UCSD-AML1 (cell line): ENCODE results near the gene PLAC9.

Experiments used
- DNase-seq: peaks from one replicate; lab custom pipeline; 2025; ENCODE audit not compliant: unreplicated experiment; lab: John Stamatoyannopoulos, UW

PLAC9 gene

DNA sequence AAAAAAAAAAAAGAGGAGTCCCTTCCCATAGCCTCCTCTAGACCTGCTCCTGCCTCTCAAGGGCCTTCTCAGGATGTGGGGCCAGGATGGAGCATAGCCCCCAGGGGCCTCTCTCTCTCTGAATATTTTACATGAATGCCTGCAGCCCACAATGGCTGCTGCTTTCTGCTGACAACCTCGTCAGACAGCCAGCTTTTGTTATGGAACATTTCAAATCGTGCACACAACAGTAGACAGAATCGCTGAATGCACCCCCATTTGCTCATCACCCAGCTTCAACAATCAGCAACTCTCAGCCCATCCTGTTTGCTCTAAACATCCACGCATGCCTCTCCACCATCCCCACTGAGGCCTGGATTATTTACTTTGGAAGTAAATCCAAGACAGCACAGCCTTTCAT lies 5.4 kb downstream of the PLAC9 start:
- no peak for DNase-seq

DNA sequence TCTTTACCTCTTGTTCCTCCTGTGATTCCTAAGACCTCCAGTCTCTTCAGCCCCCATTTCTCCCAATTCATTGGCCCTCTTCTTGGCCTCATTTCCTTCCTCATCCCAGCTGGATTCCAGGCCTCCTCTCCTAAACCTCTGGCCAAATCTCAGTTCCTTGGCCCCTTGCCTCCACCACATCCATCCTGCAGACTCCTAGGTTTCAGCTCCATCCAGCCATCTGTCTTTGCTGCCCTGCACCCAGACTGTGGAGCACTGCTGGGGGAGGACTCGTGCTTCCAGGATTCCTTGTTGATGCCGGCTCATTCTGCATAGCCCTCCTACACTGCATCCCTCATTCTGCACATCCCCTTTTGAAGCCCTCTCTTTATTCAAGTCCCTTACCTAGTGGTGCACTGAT lies 6.7 kb downstream of the PLAC9 start:
- no peak for DNase-seq

DNA sequence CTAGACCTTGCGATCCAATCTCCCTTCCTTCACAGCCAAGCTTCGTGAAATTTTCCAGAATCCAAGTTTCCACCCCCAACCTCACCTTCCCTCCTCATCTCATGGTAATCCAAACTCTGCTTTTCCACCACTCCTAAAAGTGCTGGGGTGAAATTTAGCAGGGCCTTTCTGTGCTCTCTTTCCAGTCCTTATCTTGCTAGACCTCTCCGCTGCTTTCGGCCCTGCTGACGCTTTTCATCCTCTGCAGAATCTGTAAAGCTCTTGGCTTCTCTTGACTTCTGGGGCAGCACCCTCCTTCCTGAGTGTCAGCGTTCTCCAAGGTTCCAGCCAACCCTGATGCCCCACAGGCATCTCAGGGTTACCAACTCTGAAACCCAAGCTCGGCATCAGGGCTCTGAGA lies 7.7 kb downstream of the PLAC9 start:
- DNase-seq: no peak

DNA sequence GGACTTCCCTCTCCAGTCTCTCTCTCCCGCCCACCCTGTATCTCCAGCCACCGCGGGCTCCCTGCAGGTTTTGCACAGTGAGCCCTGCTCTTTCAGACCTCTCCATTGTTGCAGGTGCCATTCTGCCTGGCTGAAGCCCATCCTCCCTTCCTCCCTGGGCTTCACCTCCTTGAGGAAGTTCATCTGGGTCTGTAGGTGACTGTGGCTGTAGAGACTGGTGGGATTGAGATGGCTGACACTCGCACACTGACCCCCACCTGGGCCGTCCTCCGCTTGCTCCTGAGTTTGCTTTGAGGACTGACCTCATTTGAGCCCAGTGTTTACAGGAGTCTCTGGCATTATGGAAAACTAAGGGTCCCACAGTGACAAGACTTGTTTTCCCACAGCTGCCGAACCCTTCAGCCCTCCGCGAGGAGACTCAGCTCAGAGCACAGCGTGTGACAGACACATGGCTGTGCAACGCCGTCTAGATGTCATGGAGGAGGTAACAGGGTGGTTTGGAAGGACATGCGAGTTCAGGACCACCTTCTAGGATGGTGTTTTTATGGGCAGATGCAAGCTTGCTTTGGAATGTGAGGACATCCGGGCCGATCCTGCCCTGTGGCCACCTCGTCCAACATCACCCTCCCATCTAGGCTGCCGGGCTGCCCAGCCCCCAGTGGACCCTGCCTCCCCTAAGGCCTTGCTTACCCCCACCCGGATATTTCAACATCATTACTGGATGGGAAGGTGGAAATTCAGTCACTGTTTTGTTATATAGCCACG lies 9.3 kb downstream of the PLAC9 start:
- no peak for DNase-seq

DNA sequence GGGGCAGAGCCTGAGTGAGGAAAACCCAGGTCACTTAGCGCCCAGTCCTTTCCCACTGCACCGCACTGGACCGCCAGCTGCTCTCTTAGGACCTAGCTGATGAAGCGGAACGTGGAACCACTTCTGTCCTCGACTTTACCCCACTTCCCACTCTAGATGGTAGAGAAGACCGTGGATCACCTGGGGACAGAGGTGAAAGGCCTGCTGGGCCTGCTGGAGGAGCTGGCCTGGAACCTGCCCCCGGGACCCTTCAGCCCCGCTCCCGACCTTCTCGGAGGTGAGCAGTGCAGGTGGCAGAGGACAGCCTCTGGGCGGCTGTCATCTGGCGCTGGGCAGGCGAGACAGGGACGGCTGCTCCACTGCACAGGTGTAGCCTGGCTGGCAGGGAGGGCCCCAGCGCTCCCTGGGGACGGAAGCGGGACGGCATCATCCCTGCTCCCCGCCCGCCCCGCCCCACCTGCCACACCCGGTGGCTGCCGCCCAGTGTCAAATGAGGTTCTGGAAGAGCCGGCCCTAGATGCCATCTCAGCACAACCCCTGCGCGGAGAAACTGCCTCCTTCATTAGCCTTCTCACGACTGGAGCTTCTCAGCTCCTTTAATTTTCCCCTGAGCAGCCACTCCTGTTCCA lies 11.7 kb downstream of the PLAC9 start:
- DNase-seq: no peak

DNA sequence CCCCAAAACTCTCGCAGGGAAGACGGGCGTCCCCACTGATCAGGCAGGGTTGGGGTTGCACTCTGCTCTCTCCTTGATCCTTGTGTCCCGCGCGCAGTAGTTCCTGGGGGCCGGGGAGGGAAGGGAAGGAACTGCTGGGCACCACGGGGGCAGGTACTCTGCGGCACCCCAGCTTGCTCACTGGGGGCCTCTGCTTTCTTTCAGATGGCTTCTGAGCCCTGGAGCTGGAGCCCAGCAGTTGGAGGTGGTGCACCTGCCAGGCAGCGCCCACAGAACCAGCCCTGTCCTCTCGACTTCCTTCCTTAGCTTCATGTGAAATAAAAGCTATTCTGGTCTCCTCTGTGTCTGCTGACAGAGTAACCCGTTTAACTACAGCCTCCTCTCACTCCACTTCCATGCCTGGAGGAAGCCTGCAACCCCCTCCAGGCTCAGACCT lies 12.2 kb downstream of the PLAC9 start:
- DNase-seq: peak; percentile 42

DNA sequence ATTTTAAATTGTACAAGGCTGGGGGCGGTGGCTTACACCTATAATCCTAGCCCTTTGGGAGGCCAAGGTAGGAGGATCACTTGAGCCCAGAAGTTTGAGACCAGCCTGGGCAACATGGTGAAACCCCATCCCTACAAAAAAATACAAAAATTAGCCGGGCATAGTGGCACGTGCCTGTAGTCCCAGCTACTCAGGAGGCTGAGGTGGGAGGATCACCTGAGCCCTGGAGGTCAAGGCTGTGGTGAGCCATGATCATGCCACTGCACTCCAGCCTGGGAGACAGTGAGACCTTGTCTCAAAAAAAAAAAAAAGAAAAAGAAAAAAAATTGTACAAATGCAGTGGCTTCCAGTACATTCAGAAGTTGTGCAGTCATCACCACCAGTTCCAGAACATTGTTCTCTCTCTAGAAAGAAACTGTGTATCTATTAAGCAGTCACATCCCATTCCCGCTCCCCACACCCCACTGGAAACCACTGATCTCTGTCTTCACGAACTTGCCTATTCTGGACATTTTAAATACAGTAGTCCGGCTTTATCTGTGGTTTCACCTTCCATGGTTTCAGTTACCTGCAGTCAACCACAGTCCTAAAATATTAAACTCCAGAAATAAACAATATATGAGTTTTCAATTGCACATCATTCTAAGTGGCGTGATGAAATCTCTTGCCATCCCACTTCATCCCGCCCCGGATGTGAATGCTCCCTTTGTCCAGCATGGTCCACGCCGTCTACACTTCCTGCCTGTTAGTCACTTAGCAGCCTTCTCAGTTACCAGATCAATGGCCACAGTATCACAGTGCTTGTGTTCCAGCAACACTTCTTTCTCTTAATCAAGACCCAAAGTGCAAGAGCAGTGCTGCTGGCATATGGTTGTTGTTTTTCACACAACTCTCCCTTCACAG lies 13.1 kb downstream of the PLAC9 start:
- DNase-seq: peak; percentile 31

DNA sequence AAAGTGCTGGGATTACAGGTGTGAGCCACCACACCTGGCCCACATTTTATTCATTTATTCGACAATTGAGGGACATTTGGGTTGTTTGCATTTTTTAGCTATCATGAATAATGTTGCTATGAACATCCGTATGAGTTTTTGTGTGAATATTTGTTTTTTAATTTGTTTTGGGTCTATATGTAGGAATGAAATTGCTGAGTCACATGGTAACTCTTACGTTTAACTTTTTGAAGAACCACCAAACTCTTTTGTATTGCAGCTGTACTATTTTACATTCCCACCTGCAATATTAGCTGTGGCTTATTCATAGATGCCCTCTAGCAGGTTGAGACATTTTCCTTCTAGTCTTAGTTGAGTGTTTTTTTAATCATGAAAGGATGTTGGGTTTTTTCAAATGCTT lies 14.4 kb downstream of the PLAC9 start:
- DNase-seq: no peak

DNA sequence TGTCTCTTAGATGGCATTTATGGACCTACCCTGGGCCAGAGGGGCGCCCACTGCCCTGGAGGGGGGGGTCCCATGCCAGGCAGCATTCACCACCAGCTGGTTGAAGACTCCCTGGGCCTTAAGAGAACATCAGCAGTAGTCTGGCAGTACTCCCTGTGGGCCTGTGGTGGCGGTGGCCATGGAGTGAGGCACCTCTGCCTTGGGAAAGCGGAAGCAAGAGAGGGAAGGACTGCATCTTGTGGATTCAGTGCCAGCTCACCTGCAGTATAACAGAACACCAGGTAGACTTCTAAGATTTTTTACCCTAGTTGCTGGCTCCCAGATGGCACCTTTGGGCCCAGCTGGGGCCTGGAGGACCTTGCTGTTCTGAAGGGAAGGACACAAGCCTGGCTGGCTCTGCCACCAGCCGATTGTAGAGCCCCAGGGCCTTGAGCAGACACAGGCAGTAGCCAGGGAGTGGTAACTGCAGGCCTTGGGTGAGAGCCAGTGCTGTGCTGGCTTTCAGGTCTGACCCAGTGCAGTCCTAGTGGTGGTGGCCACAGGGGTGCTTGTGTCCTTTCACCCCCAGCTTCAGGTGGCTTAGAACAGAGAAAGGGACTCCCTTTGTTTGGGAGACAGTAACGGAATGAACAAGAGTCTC lies 15.8 kb downstream of the PLAC9 start:
- DNase-seq: no peak

DNA sequence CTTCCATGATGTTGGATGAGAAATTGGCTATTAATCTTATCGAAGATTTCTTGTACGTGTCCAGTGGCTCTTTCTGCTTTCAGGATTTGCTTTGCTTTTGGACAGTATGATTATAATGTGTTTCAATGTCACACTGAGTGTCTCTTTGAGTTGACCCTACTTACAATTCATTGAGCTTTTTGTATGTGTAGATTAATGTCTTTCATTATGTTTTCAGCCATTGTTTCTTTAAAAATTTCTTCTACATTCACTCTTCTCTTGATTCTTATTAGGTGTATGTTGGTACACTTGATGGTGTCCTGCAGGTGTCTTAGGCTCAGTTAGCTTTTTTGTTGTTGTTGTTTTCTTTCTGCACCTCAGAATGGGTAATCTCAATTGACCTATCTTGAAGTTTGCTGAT lies 16.6 kb downstream of the PLAC9 start:
- no peak for DNase-seq

DNA sequence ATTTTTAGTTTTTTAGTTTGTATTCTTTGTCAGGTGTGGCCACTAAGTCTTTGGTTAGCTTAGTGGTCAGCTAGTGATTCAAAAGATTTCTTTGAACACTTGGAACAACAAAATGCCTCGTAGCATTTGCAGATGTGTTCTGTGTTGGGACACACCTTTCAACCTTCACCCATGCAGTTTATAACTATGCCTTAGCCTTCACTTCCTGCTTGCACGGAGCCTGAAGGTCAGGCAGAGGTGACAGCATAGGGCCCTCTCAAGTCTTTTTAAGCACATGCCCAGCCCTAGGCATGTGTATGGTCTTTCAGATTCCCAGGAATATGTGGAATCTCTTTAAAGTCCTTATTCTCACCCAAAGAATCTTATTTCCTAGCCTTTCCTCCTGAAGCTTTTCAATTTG lies 17.6 kb downstream of the PLAC9 start:
- DNase-seq: no peak

DNA sequence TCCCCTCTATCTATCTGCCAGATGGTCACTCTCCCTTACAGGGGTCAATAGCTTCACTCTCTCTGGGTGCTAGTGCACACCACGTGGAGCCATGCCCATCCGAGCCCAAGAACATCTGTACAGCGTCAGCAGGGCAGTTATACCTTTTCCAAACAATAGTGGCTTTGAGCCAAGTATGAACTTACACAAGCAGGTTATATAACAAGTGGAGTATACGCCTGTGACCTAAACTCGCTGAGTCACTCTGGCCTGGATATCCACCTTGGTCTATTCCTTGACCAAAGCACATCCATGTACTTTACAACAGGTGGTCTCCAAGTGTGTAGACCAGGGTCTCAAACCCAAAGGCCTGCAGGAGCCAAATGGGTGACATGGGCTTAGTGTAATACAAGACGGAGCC lies 20.3 kb downstream of the PLAC9 start:
- DNase-seq: no peak

DNA sequence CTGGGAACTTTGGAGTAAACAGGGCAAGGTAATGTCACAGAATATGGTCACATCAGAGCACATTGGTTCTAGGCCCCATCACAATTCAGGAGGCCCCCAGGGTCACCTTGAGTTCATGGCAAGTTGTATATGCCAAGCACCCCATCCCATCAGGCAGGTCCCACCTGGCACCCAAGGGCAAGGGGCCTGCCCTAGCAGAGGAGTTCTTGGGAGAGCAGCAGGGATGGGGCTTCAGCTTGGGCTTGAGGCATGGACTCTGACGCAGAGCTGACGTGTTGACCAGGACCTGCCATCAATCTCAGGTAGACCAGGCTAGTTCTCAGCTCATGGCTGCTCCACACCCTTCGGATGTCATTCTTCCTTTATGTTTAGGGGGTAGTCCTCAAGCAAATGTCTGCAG lies 20.9 kb downstream of the PLAC9 start:
- DNase-seq: no peak

DNA sequence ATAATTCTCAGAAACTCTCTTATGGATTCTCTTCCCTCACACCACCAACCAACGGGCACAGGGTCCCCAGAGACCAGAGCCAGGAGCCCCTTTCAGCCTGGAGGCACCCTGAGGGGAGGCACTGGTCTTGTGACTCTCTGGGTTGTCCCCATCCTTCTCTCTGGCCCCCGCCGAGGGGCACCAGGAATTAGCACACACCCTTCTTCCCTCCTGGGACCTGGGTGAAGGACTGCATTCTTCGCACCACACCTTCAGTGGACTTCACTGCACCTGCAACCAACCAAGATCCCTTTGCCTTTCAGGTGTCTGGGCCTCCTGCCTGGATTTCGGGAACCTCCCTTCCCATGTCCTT lies 22.1 kb downstream of the PLAC9 start:
- DNase-seq: no peak

DNA sequence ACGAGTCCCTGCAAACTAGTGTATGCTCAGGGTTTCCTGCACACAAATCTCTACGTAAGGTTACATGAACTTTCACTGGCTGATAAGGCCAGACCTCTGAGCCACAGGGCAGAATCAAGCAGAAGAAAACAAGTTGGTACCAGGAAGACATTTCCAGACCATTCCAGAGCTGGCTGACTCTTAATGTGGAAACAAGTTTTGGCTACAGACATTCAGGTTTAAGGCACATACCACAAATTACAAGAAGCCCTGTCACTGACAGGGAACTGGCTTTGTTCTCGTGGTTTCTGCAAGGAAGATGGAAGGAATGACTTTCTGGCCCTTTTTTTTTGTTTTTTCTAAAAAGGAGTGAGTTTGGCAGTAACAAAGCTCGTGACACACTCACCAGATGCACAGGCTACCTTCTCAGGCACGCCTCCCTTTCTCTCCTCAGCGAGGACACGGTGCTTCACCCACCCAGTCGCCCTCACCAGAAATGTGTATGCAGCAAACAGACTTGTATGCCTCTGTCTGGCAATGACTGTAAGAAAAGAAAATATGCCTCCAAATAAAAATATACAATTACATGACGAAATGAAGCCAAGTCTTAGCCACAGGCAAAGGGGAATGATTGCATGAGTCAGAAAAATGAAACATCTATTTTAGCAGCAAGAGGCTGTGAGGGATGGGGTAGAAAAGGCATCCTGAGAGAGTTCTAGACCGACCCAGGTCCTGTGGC lies 22.6 kb downstream of the PLAC9 start:
- DNase-seq: no peak

DNA sequence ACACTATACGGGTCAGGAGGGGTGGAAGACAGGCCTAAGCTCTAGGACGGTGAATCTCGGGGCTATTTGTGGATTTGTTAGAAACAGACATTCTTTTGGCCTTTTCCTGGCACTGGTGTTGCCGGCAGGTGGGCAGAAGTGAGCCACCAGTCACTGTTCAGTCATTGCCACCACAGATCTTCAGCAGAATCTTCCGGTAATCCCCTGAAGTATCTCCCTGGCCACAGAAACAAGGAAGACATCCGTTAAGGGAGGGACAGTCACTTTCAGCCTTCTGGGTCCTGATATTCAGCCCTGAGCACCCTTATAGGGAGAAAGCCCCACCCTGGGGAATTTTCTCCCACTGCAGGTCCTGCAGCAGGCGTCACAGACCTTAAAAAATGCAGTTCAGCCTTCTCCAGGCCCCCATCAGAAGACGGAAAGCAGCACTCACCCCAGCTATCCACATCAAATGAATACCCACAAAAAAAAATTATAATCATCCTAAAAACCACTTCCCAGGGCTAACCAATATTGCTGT lies 23.2 kb downstream of the PLAC9 start:
- no peak for DNase-seq

DNA sequence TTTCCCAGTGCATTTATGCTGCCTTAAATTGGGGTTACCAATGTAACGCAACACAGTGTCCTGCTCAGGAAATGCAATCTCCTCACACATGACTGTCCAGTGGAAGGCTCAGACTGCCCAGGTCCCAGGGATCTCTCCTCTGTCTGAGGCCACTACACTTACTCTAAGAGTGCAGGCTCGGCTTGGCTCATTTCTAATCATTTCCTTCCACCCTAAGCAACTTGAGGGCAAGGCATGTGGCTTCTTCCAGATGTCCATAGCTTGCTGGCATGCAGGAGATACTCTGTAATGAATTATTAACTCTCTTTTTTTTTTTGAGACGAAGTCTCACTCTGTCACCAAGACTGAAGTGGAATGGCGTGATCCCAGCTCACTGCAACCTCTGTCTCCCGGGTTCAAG lies 23.7 kb downstream of the PLAC9 start:
- no peak for DNase-seq

DNA sequence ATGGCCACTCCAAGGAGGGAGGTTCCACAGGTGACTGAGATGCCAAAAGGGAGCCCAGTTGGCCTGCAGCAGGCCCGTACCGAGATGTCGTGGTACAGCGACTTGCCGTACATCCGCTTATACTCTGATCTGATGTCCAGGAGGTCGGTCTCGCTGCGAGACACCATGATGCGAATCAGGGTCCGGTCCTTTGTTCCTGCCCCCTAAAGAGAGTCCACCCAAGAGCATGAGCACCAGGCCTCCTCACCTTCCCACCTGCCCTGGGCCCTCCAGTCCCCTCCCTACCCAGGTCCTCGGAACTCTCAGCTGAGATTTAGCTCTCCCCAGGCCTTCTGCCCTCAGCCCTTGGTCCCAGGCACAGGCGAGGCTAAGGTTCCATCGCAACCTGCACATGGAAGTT lies 25.0 kb downstream of the PLAC9 start:
- DNase-seq: no peak

DNA sequence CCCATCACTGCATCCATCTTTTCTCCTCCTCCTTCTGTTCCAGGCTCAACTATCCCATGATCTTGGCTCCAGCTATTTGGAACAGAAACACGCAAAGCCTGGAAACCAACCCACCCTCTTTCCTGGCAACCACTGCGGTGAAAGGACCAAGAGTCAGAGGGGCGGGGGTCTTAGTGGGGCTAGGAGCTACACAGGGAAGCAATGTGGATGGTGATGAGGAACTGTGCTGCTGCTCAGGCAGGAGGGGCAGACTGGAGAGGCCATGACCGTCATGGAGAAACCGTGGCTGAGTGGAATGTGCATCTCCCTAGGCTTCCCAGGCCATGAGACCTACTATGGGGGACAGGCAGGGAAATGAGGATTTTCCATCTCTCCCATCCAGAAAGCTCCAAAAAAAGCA lies 25.6 kb downstream of the PLAC9 start:
- no peak for DNase-seq

DNA sequence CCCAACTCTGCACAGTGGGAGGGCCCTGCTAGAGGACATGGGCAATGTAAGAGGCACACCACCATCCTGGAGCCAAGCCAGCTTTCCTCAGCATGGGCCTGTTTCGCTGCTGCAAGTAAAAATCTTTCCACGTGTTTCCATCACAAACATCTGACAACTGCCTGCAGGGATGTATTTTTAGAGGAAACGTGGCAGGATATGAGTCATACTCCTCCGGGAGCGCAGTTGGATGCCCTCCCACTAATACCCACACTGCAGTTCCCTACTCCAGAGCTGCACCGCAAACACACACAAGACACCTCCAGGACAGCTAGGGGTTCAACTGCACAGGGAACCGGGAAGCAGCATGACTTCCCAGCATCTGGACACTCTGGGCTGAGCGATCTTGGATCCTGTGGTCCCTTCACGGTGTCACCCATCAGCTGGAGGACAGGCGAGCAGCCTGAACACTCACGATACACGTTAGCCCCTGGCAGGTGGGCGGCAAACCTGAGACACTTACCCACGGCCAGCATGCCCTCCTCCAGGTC lies 26.1 kb downstream of the PLAC9 start:
- peak; percentile 70 for DNase-seq
